Occipital lobe (tissue), 2 donors: ENCODE measurements around the gene SPTLC2. TPM values are rescaled to one million over a fixed set of nuclear protein-coding genes. Genes with fewer than 3 reads are reported as not detected.
"Not testable (repeated sequence)": the region's sequence is repeated elsewhere in the genome, so short reads cannot be mapped to it uniquely, and the experiment has no call there.

Experiments used
- DNase-seq: peaks from one replicate; lab custom pipeline; 2025; lab: John Stamatoyannopoulos, UW
- total RNA-seq: library from RNA; depleted of rRNA; stranded (reverse); fragments of >200 nt; gene quantifications from one replicate; pipeline ENCODE4 v1.2.3, GENCODE V29; 2014

The SPTLC2 gene
- total RNA-seq, 1 donor from 2014 or later = 29.2 TPM

DNA sequence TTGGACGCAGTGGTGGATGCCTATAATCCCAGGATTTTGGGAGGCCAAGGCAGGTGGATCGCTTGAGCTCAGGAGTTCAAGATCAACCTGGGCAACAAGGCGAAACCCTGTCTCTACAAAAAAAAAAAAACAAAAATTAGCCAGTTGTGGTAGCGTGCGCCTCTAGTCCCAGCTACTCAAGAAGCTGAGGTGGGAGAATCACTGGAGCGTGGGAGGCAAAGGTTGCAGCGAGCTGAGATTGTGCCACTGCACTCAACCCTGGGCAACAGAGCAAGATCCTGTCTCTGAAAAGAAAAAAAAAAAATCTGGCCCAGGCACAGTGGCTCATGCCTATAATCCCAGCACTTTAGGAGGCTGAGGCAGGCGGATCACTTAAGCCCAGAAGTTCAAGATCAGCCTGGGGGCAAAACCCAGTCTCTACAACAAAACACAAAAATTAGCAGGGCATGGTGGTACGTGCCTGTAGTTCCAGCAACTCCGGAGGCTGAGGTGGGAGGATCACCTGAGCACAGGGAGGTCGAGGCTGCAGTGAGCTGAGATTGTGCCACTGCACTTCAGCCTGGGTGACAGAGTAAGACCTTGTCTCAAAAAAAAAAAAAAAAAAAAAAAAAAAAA, 27.9 kb downstream of the SPTLC2 start:
- not testable (repeated sequence) for DNase-seq

DNA sequence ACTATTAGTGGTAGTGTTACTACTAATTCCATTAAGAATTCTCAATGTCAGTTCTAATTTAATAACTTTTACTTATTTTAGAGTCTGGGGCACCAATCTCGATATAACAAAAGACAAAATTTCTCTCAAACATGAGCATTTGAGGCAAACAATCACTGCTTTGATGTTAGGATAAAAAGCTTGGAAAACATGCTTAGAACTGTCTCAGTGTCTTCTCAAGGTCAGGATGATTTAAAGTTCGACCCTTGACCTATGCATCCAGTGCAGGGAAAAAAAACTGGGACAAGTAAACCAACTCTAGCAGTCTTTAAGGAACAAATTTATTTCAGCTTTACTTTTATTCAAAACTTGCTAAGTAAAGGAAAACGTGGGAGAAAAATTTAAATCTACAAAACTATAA, 31.1 kb downstream of the SPTLC2 start:
- no peak for DNase-seq

DNA sequence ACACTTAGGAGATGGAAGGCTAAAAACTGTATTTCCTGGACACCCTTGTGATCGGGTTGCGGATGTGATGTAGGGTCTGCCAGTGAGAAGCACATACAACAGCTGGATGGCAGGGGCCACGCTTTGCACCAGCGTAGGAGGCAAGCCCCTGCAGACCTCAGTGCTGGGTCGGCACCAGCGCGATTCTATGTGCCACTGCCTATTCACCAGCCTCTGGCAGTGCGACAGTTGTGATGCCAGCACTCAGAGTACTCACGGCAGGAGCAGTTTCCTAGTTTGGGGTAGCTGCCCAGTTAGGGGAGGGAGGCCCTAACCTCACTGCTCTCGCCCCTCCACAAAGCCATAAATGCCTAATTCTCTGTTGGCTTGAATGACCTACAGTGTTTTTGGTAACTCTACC, 31.6 kb downstream of the SPTLC2 start:
- DNase-seq = no peak

DNA sequence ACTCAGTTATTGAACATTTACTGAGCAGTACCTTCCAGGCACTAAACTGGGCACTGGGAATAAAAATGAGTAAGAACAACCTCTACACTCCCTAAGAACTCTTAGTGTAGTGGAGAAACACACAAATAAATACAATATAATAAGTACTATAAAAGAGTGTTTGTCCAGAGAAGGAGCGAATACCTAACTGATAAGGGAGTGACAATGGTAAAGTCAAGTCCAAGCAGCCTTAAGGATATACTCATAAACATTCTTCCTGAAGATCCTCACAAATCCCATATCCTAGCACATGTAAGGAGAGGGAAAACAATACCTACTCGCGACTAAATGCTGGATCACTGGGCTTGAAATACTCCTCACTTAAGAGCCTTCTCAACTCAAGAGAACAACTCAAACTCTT, 32.8 kb downstream of the SPTLC2 start:
- DNase-seq = no peak

DNA sequence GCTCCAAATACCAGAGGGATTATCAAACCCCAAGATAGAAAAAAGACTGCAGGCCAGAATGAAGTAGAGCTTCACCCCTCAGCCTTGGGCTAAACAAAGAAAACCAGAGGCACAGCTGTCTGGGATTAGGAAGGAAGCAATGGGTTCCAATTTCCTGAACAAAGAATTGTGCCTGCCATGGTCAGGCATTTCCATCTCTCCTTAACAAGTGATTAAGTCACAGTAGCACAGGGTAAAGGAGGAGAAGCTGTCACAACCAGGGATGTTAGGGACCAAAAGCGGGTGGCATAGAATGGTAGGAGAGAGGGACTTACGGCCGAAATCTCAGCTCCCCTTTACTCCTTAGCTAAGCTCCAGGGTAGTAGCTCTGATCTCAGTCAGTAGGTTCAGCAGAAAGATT, 33.9 kb downstream of the SPTLC2 start:
- DNase-seq = no peak

DNA sequence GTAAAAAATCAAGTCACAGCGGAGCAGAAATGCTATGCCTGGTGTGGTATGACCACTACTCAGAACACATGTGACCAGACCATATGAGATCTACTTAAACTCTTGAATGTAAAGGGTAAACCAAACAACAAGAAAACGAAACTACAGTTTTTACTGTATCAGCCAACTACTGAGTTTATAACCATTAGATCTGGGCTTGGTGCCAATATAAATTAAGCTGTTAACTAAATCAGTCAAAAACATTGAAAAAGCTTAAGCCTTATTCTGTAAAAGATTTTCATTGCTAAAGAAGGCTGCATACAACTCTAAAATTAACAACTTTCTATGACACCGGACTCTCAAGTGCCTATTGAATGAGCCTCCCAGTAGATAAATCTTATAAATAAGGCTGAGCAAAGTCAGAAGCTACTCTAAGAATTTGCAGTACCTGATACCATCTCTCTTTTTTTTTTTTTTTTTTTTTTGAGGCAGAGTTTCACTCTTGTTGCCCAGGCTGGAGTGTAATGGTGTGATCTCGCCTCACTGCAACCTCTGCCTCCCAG, 35.4 kb downstream of the SPTLC2 start:
- DNase-seq = no peak

DNA sequence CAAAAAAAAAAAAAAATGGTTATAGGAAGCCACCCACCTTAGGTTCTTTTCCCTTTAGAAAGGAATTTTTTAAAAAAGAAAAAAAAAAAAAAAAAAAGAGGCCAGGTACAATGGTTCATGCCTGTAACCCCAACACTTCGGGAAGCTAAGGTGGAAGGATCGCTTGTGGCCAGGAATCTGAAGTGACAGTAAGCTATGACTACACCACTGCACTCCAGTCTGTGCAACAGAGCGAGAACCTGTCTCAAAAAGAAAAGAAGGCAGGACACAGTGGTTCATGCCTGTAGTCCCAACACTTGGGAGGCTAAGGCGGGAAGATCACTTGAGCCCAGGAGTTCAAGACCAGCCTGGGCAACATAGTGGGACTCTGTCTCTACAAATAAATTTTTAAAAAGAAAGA, 36.0 kb downstream of the SPTLC2 start:
- DNase-seq = no peak

DNA sequence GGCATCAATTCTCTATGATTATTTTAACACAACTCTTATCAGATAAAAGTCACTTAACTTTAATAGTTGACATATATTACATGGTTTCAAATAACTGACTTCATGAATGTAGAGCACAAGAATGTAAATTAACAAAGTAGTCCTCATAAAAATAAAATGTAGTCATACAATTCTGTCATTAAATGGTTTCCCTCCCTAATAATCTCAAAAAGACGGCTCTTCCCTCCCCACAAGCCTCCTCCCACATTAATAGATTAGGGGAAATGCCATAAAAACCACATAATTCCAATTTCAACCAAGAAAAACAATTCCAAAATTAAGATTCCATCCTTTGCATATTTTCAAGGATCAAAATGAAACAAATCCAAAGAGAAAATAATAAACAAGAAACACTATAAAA, 36.7 kb downstream of the SPTLC2 start:
- DNase-seq = no peak

DNA sequence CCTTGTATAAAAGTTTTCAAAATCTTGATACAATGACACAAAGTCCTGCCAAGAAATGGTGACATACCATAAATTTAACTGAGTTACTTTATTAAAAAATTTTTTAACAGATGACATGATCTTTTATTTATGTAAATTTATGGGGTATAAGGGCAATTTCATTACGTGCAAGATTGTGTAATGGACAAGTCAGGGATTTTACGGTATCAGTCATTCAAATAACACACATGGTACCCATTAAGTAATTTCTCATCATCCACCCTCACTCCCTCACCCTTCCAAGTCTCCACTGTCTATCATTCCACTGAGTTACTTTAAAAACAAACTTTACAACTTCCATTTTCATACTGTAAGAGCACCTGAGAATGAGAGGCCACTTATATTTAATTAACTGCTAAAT, 37.4 kb downstream of the SPTLC2 start:
- no peak for DNase-seq

DNA sequence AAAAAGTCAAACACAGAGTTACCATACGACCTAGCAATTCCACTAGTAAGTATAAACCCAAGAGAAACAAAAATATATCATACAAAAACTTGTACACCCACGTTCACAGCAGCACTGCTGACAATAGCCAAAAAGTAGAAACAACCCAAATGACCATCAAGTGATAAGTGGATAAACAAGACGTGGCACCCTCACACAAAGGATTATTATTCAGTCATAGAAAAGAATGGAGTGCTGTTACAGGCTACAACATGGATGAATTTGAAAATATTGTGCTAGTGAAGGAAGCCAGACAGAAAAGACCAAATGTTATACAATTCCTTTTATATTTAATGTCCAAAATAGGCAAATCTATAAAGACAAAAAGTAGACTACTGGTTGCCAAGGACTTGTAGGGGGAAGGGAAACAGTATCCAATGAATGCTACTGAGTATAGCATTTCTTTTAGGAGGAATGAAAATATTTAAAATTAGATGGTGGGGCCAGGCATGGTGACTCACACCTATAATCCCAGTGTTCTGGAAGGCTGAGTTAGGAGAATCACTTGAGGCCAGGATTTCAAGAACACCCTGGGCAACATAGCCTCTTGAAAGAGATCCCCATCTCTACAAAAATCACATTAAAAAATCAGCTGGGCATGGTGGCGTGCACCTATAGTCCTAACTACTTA, 41.9 kb downstream of the SPTLC2 start:
- DNase-seq = no peak

DNA sequence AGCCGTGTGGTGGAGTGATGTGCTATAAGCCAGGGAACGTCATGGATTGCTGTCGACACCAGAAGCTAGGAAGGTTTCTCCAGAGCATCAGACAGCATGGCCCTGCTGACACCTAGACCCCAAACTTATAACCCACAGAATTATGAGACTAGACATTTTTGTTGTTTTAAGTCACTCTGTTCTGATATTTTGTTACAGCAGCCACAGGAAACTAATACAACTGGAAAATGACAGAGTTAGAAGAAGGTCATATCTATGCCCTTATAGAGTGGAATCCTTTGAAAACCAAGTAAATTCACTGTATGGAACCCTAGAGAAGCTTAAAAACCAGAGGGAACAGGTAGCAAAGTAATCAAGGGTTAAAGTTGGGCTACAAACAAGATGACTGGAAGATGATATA, 42.5 kb downstream of the SPTLC2 start:
- no peak for DNase-seq

DNA sequence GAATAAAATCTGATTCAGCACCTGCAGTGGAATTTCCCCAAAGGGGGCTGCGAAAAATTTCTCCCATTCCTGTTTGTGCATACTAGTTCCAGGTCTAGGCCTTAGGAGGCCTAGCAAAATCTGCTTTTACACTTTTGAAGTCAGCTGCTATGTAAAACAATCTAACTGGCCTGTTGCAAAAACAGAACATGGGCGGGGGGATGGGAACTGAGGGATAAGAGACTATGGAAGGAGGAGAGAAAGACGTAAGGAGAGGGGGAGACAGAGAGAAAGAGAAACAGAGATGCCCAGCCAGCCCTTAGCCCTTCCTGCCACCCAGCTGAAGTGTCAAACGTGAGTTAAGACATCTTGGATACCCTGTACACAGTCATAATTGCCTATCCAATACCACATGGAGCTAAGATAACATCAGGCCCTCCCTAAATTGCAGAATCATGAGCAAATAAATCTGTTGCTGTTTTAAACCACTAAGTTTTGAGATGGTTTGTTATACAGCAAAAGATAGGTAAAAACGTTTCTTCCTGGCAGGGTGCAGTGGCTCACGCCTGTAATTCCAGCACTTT, 45.6 kb downstream of the SPTLC2 start:
- no peak for DNase-seq

DNA sequence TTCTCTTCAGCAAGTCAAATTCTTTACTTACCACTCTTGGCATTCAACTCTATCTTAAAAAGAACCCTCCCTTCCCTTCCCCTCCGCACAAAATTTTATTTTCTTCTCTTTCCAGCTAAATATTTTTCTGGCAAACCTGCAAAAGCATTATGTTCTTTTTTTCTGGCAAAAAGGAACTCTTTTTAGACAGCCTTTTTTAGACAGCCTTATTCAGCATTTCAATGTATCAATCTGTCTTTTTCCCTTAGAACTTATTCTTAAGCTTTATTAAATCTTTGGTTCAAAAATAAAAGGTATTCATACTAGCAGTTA, 50.5 kb downstream of the SPTLC2 start:
- DNase-seq = no peak

DNA sequence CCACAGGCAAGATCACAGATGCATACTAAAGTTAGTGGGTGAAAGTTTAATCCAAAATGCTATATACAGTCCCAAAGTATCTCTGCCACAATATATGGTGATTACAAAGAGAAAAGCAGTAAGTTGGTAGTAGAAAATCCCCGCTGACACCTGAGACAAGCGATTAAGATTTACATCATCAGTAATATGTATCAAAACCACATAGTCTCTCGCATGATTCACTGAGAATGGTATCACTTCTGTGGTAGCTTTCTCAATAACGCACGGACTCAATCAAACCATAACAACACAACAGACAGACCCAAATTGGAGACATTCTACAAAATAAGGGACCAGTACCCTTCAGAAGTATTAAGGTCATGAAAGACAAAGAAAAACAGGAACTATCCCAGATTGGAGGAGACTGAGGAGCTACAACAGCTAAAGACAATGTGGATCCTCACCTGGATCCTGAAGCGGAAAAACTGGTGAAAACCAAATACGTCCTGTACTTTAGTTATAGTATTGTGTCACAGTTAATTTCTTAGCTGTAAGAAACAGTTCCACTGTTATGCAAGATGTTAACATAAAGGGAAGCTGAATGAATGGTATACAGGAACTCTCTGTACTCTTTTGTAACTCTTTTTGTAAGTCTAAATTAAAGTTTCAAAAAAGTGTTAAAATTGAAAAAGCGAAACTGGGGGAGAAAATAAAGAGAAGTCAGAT, 51.0 kb downstream of the SPTLC2 start:
- no peak for DNase-seq

DNA sequence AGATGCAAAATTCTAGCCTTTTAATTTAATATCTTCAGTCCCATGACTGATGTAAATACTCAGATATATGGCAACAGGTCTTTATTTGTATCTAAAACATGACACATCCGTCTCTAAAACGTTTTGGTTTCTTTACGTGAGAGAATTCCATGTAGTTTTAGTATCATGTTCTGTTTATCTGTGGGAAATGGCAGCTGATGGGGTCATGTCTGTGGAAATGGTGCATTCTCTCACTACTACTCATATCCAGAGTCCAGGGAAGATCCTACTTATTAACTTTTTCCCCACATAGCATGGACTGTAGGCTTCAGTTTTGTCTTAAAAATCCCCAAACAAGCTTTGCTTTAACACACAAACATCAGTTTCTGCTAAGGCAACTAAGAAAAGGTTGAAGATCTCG, 53.8 kb downstream of the SPTLC2 start:
- DNase-seq = no peak

DNA sequence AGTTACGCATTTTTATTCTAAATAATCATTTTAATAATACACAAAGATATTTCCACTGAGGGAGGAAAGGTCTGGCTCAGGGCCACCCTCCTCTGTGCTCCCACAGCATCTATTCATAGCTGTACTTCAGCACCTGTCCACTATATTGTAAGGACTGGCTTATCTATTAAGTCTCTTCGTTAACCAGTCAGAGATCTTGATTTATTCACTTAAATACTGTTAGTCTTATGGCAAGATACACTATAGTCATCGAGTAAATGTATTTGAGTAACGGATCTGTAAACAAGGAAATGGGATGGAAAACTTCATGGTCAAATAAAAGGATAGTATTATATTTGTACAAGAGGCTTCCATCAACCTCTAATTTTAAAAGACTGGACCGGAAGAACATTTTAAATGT, 54.6 kb downstream of the SPTLC2 start:
- no peak for DNase-seq

DNA sequence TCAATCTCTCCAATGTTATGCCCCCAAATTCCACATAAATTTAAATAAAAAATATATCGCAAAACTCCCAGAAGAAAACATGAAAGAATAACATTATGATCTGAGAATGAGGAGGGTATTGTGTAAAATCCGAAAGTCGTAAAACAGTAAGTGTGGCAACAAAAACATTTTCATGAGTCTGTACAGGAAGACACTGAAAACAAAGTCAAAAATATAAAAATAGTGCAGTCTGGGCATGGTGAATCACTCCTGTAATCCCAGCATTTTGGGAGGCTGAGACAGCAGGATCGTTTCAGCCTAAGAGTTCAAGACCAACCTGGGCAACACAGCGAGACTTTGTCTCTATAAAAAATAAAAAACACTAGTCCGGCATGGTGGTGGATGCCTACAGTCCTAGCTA, 57.1 kb downstream of the SPTLC2 start:
- no peak for DNase-seq

DNA sequence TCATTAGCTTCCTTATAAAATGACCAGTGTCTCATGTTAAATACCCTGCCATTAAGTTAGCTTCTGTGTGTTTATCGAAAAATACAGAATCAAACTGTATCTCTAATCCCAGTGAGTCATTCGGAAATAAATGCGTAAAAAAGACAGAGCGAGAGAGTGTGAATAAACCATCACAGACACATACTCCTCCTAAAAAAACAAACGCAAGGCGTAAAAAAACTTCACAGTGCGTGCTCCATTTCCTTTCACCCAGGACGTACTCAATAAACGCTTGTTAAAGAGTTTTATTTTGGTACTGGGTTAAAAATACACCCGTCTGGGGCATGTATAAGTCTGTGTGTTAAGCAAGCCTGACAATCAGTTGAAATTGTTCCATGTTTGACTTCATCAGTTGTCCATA, 59.0 kb downstream of the SPTLC2 start:
- DNase-seq = no peak

DNA sequence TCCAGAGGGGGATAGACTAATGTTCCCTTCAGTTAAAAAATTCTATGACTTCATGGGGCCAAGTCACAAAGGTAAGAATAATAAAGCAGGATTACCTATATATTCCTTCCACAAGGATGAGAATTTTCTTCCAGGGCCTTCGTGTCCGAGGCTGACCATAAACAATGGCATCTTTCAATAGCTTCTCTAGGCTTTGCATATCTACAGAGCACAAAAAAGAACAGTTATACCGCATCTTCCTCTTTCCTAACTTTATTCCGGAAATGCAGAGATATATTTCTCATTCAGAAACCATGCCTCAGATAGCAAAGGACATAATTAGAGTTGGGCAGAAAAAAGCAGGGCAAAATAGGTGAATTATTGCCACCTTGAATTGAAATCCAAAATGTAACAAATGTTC, 59.5 kb downstream of the SPTLC2 start:
- no peak for DNase-seq

DNA sequence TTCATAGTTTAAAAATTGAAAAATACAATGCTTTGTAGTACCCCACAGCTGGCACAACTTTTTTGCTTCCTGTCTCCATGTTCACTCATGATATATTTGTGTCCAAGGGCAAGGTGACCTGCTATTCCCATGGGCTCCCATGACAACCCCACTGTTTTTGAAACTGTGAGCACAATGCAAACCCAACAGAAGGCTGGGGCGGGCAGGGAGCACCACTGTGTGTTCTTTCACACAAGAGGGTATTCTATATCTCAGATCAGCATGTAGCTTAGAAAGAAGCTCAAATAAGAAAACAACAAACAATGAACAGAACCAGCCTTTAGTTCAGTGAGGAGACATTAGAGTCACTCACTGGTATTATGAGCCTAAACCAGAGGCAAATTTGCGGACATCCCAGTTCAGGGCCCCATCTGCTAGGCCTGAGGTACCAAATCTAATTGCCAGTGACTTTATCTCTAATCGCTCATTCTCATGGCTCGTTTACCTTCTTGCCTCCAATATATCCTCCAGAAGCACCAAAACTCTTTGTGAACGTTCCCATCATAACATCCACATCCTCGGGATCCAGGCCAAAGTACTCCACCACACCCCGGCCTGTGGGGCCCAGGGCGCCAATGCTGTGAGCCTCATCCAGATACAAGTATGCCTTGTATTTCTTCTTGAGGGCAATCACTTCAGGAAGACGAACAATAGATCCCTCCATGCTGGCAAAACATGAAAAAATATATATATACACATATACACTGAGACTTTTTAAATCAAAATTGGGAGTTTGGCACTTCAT, 61.4 kb downstream of the SPTLC2 start:
- DNase-seq = no peak

DNA sequence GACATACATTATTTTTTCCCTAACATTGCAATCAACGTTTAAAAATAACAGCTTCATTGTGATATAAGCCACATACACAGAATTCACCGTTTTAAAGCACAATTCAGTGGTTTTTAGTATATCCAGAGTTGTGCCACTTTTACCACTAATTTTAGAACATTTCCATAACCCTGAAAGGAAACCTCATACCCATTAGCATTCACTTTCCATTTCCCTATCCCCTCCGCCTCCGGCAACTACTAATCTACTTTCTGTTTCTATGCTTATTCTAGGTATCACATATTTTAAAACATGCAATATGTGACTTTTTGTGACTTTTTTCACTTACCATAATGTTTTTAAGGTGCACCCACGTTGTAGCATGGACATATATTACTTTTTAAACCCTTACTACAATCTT, 62.2 kb downstream of the SPTLC2 start:
- DNase-seq = no peak

DNA sequence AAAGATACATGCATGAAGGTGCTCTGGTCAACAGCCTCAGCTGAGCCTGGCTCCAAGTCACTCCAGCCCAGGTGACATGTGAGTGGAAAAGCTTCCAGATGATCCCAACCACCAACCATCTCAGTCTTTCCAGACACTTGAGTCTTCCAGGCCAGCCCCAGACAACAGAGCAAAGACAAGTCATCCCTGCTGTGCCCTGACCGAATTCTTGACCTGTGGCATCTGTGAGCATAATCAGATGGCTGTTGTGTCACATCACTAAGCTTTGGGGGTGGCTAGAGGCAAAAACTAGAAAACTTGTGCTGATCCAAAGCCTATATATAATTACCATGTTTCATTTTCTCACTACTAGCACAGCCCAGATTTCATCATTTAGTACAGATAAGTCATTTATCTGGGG, 67.0 kb downstream of the SPTLC2 start:
- DNase-seq = no peak
